Subcutaneous adipose tissue (tissue), 4 donors: ENCODE results near the gene UVRAG. TPM values are rescaled to one million over a fixed set of nuclear protein-coding genes. Genes with fewer than 3 reads are reported as not detected.

Experiments
- total RNA-seq, 4 donors: library from RNA; depleted of rRNA; stranded (reverse); fragments of >200 nt; gene quantifications; one replicate each; pipeline ENCODE4 v1.1.0, GENCODE V29; 2016
- TF ChIP-seq, protein P1 (sequence below): fragments of 450-650 bp; IDR thresholded peaks from one replicate; pipeline ENCODE4 v1.5.1; 2016; ENCODE audit warnings: low read depth, mild to moderate bottlenecking, control low read depth, antibody characterized with exemption, moderate library complexity

UVRAG gene
- total RNA-seq, 4 donors from 2014 or later = 59.7 to 108 (median 93.7) TPM

GRCh38 chr11:75944515-75944914, 129.5 kb downstream of the UVRAG start:
- TF ChIP-seq, protein P1, sequence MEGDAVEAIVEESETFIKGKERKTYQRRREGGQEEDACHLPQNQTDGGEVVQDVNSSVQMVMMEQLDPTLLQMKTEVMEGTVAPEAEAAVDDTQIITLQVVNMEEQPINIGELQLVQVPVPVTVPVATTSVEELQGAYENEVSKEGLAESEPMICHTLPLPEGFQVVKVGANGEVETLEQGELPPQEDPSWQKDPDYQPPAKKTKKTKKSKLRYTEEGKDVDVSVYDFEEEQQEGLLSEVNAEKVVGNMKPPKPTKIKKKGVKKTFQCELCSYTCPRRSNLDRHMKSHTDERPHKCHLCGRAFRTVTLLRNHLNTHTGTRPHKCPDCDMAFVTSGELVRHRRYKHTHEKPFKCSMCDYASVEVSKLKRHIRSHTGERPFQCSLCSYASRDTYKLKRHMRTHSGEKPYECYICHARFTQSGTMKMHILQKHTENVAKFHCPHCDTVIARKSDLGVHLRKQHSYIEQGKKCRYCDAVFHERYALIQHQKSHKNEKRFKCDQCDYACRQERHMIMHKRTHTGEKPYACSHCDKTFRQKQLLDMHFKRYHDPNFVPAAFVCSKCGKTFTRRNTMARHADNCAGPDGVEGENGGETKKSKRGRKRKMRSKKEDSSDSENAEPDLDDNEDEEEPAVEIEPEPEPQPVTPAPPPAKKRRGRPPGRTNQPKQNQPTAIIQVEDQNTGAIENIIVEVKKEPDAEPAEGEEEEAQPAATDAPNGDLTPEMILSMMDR = no peak

DNA sequence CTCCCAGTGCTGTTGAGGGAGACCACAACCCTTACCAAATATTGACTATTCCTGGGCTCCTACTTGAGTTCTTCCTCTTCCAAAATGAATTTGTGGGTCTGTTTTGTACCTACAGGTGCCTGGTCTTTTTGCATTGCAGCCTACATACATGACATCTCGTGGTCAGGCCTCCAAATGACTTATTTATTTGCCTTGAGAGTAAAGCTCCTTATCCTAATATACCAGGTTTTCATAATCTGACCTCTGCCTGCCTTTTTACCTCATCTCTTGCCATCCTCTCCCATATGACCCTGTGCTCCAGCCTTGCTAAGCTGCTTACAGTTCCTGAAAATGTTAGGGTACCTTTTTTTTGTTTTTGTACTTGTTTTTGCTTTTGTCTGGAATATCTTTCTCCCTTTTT, 130.4 kb downstream of the UVRAG start:
- TF ChIP-seq, protein P1 = no peak

GRCh38 chr11:75945947-75946346, 130.9 kb downstream of the UVRAG start:
- TF ChIP-seq, protein P1 = no peak

DNA sequence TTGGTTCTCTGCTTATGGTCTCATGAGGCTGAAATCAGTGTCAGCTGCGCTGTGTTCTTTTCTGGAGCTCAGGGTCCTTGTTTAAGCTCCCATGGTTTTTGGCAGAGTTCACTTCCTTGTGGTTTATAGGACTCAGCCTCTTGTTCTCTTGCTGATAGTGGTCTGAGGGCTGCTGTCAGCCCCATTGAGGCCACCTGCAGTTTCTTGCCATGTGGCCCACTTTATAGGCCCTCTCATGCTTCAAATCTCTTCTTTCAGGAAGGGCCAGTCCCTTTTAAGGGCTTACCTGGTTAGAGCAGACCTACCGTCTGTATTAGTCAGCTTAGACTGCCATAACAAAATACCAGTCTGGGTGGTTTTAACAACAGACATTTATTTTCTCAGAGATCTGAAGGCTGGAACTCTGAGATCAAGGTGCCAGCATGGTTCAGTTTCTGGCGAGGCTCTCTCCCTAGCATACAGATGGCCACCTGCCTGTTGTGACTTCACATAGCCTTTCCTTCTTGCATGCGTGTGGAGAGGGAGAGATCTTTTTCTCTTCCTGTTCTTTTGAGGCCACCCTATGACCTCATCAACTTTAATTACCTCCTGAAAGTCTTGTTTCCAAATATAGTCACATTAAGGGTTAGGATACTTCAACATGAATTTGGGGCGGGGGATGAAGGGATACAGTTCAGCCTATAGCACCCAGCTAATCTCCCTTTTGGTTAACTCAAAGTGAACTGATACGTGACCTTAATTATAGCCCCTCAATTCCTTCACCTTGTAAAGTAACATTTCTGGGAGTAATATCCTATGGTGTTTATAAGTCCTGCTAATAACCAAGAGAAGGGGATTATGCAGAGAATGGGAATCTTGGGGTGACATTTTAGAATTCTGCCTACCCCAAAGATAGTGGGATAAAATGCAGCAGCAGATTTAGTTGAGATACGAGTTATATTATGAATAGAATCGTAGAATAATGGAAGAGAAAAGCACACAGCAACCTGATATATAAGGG, 131.8 kb downstream of the UVRAG start:
- TF ChIP-seq, protein P1 = no peak

DNA sequence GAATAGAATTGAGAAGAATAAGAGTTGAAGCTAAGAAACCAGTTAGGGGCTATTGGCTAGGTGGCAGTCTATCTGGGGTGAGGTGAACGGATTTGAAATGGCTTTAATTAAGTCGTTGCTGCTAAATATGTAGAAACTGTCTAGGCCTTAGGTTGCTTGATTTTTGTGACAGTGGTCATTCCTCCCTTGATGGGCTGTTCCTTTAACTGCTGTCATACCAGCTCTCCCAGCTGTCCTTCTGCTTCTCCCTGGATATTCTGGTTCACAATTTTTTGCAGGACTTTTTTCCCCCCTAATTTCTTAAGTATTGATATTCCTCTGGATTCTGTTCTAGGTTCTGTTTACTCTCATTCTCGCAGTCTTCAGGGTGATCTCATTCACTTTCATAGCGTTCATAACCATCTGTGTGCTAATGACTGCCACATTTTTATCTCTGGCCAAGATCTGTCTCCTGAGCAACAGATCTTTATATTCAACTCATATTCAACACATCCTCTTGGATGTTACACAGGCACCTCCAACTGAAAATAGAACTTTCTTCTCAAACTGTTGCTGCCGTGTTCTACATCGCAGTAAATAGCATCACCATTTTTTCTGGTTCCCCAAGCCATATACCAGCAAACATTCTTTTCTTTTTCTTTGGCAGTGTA, 134.1 kb downstream of the UVRAG start:
- TF ChIP-seq, protein P1 = no peak

DNA sequence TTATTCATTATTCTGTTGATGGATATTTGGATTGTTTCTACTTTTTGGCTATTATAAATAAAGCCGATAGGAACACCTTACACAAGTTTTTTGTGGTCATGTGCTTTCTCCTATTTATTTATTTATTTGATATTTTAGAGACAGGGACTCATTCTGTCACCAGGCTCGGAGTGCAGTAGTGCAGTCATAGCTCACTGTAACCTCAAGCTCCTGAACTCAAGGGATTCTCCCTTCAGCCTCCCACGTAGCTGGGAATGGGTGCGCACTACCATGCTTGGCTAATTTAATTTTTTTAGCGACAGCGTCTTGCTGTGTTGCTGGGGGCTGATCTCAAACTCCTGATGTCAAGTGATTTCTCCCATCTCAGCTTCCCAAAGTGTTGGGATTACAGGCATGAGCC, 135.1 kb downstream of the UVRAG start:
- TF ChIP-seq, protein P1 = no peak

- TF ChIP-seq, protein P1 = no peak
These were observed 139.0 kb downstream of the UVRAG start for GRCh38 chr11:75954039-75954438.
